Prostate gland (tissue), 2 donors: ENCODE data around the gene SIN3B.

Source experiments
- CTCF ChIP-seq, 4 experiments: fragments of 200-600 bp in 2 of 4; fragments of 450-650 bp in 2 of 4; sonication (generic) in 2 of 4; IDR thresholded peaks; 1 replicate in 3 of 4; 2 replicates in 1 of 4; pipeline ENCODE4 v1.5.1; 2016 to 2019; ENCODE audit warnings: antibody characterized with exemption in 4 of 4, mild to moderate bottlenecking in 2 of 4, moderate library complexity in 2 of 4
- POLR2A ChIP-seq: fragments of 450-650 bp; IDR thresholded peaks from one replicate; pipeline ENCODE4 v1.6.1; 2016; ENCODE audit warnings: antibody characterized with exemption, mild to moderate bottlenecking

GRCh38 chr19:16890461-16891184 is 61.4 kb downstream of the SIN3B start:
- no peak for TF ChIP-seq CTCF (IDR thresholded peaks at IDR 0.05)
- TF ChIP-seq POLR2A = no peak
